ENCODE data around the gene CD28. TPM values are rescaled to one million over a fixed set of nuclear protein-coding genes. Genes with fewer than 3 reads are reported as not detected.

The CD28 gene
- polyA plus RNA-seq, 1 donor from 2014 or later, result not detected

DNA sequence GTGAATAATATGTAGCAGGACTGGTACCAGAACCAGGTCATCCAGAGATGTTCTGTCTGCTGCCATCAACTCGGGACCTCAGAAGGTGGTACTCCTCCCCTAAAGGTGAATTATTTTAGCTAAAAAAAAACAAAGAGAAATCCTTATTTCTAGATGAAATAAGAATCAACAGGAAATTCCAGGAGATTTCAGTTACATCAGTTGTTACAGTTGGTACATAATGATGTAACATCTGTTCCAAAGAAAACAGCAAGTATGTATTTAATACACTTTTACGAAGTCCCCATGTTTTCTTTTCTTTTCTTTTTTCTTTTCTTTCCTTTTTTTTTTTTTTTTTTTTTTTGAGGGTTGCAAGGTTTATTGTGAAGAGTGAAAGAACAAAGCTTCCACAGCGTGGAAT is 33.6 kb upstream of the CD28 start:
- Histone ChIP-seq H3K4me2 (ENCODE audit: low read length) (no peak overlapping the region), H3K27ac (ENCODE audit: low read length) (no peak overlapping the region), H2AFZ (ENCODE audit: low read depth, low read length) (no peak overlapping the region), H3F3A (ENCODE audit: insufficient read depth, low read length, poor library complexity, severe bottlenecking) (no peaks in the 10 kb centered on the region), H3K4me3 (ENCODE audit: low read length) (no peak overlapping the region), H3K9ac (ENCODE audit: low read length) (no peak overlapping the region), H4K20me1 (ENCODE audit: insufficient read depth) (no peaks in the 10 kb centered on the region), H3K9me3 (ENCODE audit: low read length) (no peaks in the 10 kb centered on the region), H3K36me3 (ENCODE audit: insufficient read depth, low read length) (no peaks in the 10 kb centered on the region), H3K79me2 (replicated peaks; ENCODE audit: insufficient read depth, low read length) (no peaks in the 10 kb centered on the region), H3K27me3 (ENCODE audit: insufficient read depth, low read depth, low read length) (no peaks in the 10 kb centered on the region), H3K9me2 (ENCODE audit: insufficient read depth, low read length) (no peaks in the 10 kb centered on the region)
- TF ChIP-seq, protein P1, sequence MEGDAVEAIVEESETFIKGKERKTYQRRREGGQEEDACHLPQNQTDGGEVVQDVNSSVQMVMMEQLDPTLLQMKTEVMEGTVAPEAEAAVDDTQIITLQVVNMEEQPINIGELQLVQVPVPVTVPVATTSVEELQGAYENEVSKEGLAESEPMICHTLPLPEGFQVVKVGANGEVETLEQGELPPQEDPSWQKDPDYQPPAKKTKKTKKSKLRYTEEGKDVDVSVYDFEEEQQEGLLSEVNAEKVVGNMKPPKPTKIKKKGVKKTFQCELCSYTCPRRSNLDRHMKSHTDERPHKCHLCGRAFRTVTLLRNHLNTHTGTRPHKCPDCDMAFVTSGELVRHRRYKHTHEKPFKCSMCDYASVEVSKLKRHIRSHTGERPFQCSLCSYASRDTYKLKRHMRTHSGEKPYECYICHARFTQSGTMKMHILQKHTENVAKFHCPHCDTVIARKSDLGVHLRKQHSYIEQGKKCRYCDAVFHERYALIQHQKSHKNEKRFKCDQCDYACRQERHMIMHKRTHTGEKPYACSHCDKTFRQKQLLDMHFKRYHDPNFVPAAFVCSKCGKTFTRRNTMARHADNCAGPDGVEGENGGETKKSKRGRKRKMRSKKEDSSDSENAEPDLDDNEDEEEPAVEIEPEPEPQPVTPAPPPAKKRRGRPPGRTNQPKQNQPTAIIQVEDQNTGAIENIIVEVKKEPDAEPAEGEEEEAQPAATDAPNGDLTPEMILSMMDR (IDR thresholded peaks at IDR 0.05; ENCODE audit: poor library complexity, severe bottlenecking), result no peak
- TF ChIP-seq EP300 (conservative IDR thresholded peaks at IDR 0.05; ENCODE audit: poor library complexity, severe bottlenecking), result no peak
- no peak for TF ChIP-seq RAD21 (conservative IDR thresholded peaks at IDR 0.05)
- TF ChIP-seq, protein P2, sequence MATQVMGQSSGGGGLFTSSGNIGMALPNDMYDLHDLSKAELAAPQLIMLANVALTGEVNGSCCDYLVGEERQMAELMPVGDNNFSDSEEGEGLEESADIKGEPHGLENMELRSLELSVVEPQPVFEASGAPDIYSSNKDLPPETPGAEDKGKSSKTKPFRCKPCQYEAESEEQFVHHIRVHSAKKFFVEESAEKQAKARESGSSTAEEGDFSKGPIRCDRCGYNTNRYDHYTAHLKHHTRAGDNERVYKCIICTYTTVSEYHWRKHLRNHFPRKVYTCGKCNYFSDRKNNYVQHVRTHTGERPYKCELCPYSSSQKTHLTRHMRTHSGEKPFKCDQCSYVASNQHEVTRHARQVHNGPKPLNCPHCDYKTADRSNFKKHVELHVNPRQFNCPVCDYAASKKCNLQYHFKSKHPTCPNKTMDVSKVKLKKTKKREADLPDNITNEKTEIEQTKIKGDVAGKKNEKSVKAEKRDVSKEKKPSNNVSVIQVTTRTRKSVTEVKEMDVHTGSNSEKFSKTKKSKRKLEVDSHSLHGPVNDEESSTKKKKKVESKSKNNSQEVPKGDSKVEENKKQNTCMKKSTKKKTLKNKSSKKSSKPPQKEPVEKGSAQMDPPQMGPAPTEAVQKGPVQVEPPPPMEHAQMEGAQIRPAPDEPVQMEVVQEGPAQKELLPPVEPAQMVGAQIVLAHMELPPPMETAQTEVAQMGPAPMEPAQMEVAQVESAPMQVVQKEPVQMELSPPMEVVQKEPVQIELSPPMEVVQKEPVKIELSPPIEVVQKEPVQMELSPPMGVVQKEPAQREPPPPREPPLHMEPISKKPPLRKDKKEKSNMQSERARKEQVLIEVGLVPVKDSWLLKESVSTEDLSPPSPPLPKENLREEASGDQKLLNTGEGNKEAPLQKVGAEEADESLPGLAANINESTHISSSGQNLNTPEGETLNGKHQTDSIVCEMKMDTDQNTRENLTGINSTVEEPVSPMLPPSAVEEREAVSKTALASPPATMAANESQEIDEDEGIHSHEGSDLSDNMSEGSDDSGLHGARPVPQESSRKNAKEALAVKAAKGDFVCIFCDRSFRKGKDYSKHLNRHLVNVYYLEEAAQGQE (IDR thresholded peaks at IDR 0.05; ENCODE audit: borderline replicate concordance), result no peak
- TF ChIP-seq MXI1 (conservative IDR thresholded peaks at IDR 0.05; ENCODE audit: poor library complexity, severe bottlenecking), result no peak
- no peak for TF ChIP-seq TAF1 (IDR thresholded peaks at IDR 0.05; ENCODE audit: low read depth)
- no peak for TF ChIP-seq EZH2 (IDR thresholded peaks at IDR 0.05; ENCODE audit: borderline replicate concordance, insufficient read depth, low read length, poor library complexity, severe bottlenecking)
- no peak for TF ChIP-seq POLR2AphosphoS5 (IDR thresholded peaks at IDR 0.05)
- no peak for TF ChIP-seq SMC3 (conservative IDR thresholded peaks at IDR 0.05; ENCODE audit: poor library complexity)

DNA sequence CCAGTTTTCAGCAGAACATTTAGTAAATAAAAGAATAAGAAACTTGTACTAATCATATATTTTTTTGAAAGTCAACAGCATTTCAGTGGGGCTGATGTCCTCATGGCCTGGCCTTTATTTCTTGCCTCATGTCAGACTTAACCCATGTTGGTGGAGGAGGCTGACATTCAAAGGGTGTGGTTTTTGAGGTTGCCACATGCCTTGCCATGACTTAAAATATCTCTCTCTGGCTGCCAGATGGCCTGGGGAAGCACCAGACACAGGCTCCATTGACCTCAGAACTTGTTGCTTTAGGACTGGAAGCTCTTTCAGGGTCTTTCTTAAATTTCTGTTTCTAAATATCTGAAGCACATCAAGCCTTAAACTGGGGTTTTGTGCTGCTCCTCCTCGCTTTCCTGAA is 32.5 kb upstream of the CD28 start:
- Histone ChIP-seq H3K27ac (ENCODE audit: low read length) (no peak overlapping the region), H3K9me2 (ENCODE audit: insufficient read depth, low read length) (no peaks in the 10 kb centered on the region), H3K4me3 (ENCODE audit: low read length) (no peak overlapping the region), H3K27me3 (ENCODE audit: insufficient read depth, low read depth, low read length) (no peaks in the 10 kb centered on the region), H2AFZ (ENCODE audit: low read depth, low read length) (no peak overlapping the region), H3K9ac (ENCODE audit: low read length) (no peak overlapping the region), H3K9me3 (ENCODE audit: low read length) (no peaks in the 10 kb centered on the region), H3K4me2 (ENCODE audit: low read length) (no peak overlapping the region), H3K79me2 (replicated peaks; ENCODE audit: insufficient read depth, low read length) (no peaks in the 10 kb centered on the region), H3F3A (ENCODE audit: insufficient read depth, low read length, poor library complexity, severe bottlenecking) (no peaks in the 10 kb centered on the region), H4K20me1 (ENCODE audit: insufficient read depth) (no peaks in the 10 kb centered on the region), H3K36me3 (ENCODE audit: insufficient read depth, low read length) (no peaks in the 10 kb centered on the region)
- TF ChIP-seq SMC3 (conservative IDR thresholded peaks at IDR 0.05; ENCODE audit: poor library complexity) (no peak), MXI1 (conservative IDR thresholded peaks at IDR 0.05; ENCODE audit: poor library complexity, severe bottlenecking) (no peak)

DNA sequence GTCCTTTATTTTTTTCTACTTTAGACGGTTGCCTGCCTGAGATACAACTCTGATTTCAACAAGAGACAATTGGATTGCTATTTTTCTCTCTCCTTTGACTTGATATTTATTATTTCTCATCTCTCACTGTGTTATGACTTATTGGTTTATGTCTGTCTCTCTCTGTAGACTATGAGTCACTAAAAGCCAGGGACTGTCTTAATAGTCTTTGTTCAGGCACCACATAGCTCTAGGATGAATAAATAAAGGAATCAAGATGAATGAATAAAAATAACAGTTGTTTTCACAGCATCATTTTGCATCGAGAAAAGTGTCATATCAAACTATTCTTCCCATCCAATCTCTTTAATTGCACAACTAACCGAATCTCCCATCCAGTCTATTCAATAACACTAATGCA is 31.4 kb upstream of the CD28 start:
- no peak overlapping the region for H3K27ac ChIP-seq (ENCODE audit: low read length)
- H3K4me3 ChIP-seq (ENCODE audit: low read length), result no peak overlapping the region
- no peak overlapping the region for H2AFZ ChIP-seq (ENCODE audit: low read depth, low read length)
- H3K27me3 ChIP-seq (ENCODE audit: insufficient read depth, low read depth, low read length), result no peaks in the 10 kb centered on the region
- no peaks in the 10 kb centered on the region for H3K36me3 ChIP-seq (ENCODE audit: insufficient read depth, low read length)
- H3F3A ChIP-seq (ENCODE audit: insufficient read depth, low read length, poor library complexity, severe bottlenecking), result no peaks in the 10 kb centered on the region
- H4K20me1 ChIP-seq (ENCODE audit: insufficient read depth), result no peaks in the 10 kb centered on the region
- H3K79me2 ChIP-seq (replicated peaks; ENCODE audit: insufficient read depth, low read length), result no peaks in the 10 kb centered on the region
- TF ChIP-seq SMC3 (conservative IDR thresholded peaks at IDR 0.05; ENCODE audit: poor library complexity) (no peak), MXI1 (conservative IDR thresholded peaks at IDR 0.05; ENCODE audit: poor library complexity, severe bottlenecking) (no peak), EZH2 (IDR thresholded peaks at IDR 0.05; ENCODE audit: borderline replicate concordance, insufficient read depth, low read length, poor library complexity, severe bottlenecking) (no peak), EP300 (conservative IDR thresholded peaks at IDR 0.05; ENCODE audit: poor library complexity, severe bottlenecking) (no peak), TAF1 (IDR thresholded peaks at IDR 0.05; ENCODE audit: low read depth) (no peak)
- TF ChIP-seq, protein P2 (IDR thresholded peaks at IDR 0.05; ENCODE audit: borderline replicate concordance), result no peak
- TF ChIP-seq, protein P1 (IDR thresholded peaks at IDR 0.05; ENCODE audit: poor library complexity, severe bottlenecking), result no peak
- no peaks in the 10 kb centered on the region for H3K9me3 ChIP-seq (ENCODE audit: low read length)
- H3K9ac ChIP-seq (ENCODE audit: low read length), result no peak overlapping the region
- no peaks in the 10 kb centered on the region for H3K9me2 ChIP-seq (ENCODE audit: insufficient read depth, low read length)
- no peak overlapping the region for H3K4me2 ChIP-seq (ENCODE audit: low read length)

Measured in neural cell (in vitro differentiated cells).